ENCODE results near the gene BMP3.

DNA sequence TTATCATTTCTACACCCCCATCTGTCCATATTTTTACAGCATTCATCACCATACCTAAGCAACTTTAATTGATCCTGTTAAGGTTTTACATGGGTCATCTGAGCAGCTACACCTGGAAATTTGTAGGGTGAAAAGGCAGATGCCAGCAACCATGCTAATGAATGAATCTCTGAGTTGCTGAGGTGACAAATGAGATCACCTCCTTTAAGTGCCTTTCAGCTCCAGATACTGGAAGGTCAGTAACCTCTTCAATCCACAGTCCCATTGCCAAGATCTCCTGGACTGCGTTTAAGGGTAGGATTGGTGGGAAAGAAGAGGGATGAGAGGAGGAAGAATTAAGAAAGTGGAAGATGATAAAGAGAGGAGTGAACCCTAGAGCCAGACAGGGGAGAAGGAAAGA is 8.5 kb upstream of the BMP3 start:
- no peak for TF ChIP-seq POLR2AphosphoS5 (IDR thresholded peaks at IDR 0.05; ENCODE audit: low read depth, low read length)
- TF ChIP-seq TAF1 (IDR thresholded peaks at IDR 0.05; ENCODE audit: low read depth, low read length) = no peak
- no peak for TF ChIP-seq SPI1 (IDR thresholded peaks at IDR 0.05; ENCODE audit: low read depth, low read length)
- no peak for TF ChIP-seq POLR2A (IDR thresholded peaks at IDR 0.05; ENCODE audit: low read depth, low read length)
- no peak for TF ChIP-seq POU2F2 (IDR thresholded peaks at IDR 0.05; ENCODE audit: low read depth, low read length)
